Nucleus accumbens (tissue), 56 donors: Measurements from ENCODE around the gene MTOR.
A peak's percentile ranks its signal among the peaks of the same experiment; 100 is the strongest.
"Not testable (repeated sequence)": the region's sequence is repeated elsewhere in the genome, so short reads cannot be mapped to it uniquely, and the experiment has no call there.

Source experiments
- DNase-seq, 56 donors: peaks; one replicate each; lab custom pipeline; 2025; lab: John Stamatoyannopoulos, UW

MTOR gene

DNA sequence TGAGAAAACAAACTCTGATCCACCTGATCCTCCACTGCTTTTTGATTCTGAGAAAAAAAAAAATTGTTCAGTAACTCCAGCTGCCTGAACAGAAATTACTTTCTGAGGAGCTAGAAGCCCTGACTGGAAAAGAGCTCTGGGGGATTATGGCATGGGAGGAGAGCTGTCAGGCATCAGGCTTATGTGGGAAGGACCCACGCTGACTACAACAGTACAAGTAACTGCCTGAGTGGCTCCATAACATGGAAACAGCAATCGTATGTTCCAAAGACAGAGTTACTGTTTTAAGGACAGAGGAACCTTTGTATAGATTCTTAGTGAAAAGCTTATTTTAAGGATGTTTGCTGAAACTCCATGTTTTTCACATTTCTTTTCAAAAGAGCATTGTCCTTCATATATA lies 74.4 kb downstream of the MTOR start:
- DNase-seq = peak in 12 of 56 donors; percentile 7 to 54 (median 32)

DNA sequence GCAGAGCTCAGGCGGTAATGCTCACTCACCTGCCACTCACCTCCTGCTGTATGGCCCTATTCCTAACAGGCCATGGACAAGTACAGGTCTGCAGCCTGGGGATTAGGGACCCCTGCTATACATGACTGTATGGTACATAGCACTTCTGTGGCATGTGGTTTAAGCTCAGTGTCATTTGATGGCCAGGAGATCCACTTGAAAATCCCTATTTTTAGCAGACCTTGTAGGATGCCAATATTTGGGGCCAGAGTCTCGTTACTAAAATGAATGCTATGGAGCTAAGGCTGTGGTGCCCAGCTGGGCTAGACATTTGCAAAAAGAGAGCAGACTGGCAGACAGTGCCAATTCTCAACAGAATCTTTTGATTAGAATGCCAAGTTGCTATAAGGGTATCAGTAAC lies 74.9 kb downstream of the MTOR start:
- DNase-seq = no peak

GRCh38 chr1:11187000-11187399 lies 75.4 kb downstream of the MTOR start:
- peak in 2 of 56 donors; percentile 11 to 20 for DNase-seq

- DNase-seq = no peak
Observed at GRCh38 chr1:11184973-11185372, 77.4 kb downstream of the MTOR start.

- DNase-seq = no peak
Observed at GRCh38 chr1:11182884-11183283, 79.5 kb downstream of the MTOR start.

- DNase-seq = no peak
Observed at GRCh38 chr1:11180342-11180744, 82.0 kb downstream of the MTOR start.

DNA sequence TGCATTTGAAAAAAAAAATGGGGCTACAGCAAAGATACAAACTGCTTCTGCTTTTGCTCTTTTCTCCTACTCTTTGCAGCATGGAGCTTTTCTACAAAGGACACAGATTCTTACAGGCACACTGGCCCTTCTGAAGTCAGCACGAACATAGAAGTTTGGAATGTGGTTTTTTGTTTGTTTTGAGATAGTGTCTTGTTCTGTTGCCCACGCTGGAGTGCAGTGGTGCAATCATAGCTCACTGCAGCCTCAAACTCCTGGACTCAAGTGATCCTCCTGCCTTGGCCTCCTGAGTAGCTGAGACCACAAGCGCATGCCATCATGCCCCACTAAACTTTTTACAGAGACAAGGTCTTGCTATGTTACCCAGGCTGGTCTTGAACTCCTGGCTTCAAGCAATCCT lies 82.6 kb downstream of the MTOR start:
- DNase-seq = not testable (repeated sequence)

GRCh38 chr1:11179125-11179524 lies 83.2 kb downstream of the MTOR start:
- DNase-seq = no peak

- no peak for DNase-seq
Observed at GRCh38 chr1:11178021-11179015, 84.0 kb downstream of the MTOR start.

DNA sequence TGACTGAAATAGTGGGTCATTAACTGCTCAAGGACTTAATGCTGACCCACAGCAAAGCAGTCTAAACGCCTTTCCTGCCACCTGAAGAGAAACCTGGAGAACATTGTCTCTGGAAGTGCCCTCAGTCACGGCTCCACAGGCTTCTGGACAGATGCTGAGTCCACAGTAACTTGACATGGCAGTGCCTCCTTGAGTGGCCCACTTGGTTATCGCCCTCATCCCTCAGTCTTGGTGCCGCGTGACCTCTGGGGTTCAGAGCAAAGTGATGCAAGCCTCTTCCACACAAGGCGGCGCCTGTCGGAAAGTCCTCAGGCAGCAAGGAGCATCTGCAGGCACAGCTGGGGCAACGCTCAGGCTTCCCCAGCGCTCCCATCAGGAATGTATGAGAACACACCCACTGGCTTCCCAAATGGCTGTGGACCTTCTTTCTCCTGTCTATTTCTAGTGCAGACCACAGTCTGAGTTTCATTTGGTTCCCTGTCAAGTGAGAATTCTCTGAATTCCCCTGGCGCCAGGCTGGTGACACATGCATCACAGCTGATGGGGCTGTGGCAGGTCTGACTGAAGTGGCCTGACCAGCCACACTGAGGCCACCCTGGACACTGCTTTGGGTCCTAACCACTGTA lies 86.2 kb downstream of the MTOR start:
- DNase-seq = no peak

- DNase-seq = no peak
Observed at GRCh38 chr1:11175461-11175860, 86.9 kb downstream of the MTOR start.

GRCh38 chr1:11174261-11174942 lies 87.9 kb downstream of the MTOR start:
- no peak for DNase-seq

- no peak for DNase-seq
Observed at GRCh38 chr1:11170102-11170501, 92.2 kb downstream of the MTOR start.

DNA sequence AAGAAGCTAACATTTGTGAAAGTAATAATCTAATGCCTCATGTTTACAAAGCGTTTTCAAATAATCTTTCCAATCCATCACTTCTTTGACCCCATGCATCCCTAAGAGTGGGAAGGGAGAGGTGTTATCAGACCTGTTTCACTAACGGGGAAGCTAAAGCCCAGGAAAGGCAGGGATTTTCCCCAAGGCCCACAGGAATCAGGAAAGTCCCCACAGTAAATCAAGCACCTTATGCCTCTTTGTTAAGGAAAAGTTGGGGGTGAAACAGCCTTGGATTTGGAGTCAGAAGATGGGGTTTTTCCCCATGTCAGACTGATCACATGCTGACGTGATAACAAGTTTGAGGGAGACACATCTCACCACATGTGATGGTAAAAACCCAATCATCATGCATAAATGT lies 93.1 kb downstream of the MTOR start:
- DNase-seq = no peak

DNA sequence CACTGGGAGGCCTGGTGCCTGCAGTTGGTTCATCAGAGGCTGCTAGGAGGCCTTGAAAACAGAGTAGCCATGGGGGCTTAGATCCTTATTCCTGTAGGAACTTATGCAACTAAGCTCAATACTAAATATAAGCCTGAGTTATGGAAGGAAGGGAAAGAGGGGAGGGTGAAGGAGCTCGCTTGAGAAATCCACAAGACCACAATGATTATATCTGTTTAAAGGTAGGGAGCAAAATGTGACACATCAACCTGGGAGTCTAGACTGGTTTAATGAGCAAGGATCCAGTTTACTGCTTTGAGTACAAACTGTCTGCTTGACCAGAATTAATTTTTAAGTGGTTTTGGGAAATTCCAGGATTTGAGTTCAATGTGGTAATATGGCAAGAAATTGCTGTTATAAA lies 93.6 kb downstream of the MTOR start:
- DNase-seq = no peak

DNA sequence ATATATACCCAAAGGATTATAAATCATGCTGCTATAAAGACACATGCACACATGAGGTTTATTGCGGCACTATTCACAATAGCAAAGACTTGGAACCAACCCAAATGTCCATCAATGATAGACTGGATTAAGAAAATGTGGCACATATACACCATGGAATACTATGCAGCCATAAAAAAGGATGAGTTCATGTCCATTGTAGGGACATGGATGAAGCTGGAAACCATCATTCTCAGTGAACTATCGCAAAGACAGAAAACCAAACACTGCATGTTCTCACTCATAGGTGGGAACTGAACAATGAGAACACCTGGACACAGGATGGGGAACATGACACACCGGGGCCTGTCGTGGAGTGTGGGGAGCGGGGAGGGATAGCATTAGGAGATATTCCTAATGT lies 95.6 kb downstream of the MTOR start:
- DNase-seq = not testable (repeated sequence)

DNA sequence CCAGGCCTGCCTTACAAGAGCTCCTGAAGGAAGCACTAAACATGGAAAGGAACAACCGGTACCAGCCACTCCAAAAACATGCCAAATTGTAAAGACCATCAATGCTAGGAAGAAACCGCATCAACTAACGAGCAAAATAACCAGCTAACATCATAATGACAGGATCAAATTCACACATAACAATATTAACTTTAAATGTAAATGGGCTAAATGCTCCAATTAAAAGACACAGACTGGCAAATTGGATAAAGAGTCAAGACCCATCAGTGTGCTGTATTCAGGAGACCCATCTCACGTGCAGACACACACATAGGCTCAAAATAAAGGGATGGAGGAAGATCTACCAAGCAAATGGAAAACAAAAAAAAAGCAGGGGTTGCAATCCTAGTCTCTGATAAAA lies 99.6 kb downstream of the MTOR start:
- not testable (repeated sequence) for DNase-seq

- no peak for DNase-seq
Observed at GRCh38 chr1:11158720-11159321, 103.5 kb downstream of the MTOR start.

DNA sequence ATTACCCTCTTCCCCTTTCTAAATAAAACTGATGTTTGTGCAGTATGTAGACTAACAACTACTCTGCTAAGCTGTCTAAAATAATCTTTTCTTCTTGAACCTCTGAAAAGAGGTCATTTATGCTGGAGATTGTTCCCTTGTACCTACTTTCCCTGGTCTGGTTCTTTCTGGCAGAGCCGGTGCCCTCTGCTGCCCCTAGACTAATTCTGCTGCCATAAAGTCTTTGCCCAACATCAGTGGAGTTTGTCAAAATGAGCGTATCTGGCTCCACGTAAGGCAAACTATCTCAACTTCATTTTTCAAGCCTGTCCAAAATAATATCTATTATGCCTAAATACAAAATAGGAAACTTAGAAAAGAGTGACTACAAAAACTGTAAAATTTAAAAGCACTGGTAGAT lies 104.1 kb downstream of the MTOR start:
- DNase-seq = no peak

GRCh38 chr1:11157867-11158266 lies 104.5 kb downstream of the MTOR start:
- DNase-seq = no peak

DNA sequence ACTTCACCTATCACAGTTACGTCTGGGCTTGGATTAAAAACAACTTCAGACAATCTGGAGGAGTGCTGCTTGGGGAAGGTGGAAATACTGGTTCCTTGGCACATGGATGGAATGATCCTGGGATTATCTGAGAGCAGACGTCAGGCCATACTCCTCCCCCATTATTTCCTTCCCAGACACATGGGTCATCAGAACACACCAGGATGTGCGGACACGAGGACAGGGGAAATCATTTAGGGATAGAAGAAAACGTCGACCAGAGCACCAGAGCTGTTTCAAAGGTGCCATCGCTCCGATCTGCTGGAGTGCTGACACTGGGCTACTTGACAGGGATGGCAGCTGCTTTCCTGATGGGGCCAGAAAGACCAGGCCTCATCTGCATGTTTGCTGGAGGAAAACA lies 105.0 kb downstream of the MTOR start:
- no peak for DNase-seq
